NCI-H2107 (cell line): ENCODE results near the gene TRAPPC8.

Experiments
- DNase-seq: peaks from one replicate; lab custom pipeline; 2025; lab: John Stamatoyannopoulos, UW

The TRAPPC8 gene

DNA sequence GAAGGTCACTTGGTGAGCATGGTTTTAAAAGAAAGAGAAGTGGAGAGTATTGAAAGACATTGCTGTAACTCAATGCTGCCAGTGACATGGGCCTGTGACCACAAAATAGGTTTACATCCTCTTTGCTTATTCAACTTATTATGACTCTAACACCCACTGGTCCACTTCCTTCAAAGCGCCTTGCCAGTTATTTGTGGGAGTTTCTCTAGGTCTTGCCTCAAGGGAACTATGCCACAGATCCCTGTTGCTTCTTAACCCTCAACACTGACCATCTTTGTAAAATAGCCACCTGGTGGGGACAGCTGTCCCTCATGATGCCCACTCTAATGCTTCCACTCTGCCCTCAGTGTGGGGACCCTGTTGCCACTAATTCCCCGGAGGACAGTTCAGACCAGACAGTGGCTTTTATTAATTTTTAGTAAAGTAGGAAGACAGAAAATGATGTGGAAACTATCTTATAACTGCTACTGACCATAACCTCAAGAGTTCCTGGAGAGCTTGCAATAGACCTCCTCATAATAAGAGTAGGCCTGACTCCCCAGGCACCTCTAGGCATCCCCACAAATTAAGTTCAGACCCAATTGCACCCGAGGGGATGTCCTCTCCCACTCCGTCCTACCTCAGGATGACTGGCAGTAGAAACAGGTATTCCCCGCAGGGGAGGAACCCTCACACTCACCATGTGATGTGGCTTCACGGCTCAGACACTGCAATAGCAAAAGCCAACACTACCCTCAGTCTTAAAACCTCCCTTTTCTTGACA, 150.9 kb downstream of the TRAPPC8 start:
- no peak for DNase-seq

DNA sequence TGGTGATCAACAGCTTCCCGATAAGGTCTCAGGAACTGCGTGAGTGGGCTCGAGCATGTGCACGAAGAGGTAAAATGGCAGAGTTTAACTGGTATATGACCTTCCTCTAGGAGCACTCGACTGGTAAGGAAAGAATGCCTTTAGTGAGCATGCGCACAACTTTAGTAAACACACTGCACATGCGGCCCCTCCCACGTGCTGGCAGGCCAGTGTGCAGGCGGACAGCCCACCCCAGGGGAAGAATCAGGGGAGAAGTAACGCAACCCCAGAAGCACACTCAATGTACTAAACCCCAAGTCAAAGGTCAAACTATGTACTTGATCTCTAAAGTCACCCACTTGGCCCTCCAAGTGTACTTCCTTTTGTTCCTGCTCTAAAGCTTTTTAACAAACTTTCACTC, 153.5 kb downstream of the TRAPPC8 start:
- no peak for DNase-seq

DNA sequence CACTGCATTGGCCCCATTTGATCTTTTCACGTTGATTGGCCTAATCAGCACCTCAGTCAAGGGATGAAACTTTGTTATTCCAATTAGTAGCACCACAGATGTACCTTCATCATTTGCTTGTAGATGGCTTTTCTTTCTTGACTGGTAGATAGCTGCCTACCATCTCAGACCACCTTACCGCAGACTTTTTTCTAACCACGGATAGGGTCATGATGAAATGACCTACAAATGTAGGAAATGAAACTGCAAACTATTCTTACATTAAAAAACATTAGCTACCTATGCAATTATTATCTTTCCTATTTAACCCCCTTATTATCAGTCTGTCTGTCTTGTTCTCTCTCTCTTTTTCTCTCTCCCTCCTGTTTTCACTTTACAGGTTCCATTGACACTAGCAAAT, 159.9 kb downstream of the TRAPPC8 start:
- no peak for DNase-seq
